ENCODE data around the gene PPP2R5C.

DNA sequence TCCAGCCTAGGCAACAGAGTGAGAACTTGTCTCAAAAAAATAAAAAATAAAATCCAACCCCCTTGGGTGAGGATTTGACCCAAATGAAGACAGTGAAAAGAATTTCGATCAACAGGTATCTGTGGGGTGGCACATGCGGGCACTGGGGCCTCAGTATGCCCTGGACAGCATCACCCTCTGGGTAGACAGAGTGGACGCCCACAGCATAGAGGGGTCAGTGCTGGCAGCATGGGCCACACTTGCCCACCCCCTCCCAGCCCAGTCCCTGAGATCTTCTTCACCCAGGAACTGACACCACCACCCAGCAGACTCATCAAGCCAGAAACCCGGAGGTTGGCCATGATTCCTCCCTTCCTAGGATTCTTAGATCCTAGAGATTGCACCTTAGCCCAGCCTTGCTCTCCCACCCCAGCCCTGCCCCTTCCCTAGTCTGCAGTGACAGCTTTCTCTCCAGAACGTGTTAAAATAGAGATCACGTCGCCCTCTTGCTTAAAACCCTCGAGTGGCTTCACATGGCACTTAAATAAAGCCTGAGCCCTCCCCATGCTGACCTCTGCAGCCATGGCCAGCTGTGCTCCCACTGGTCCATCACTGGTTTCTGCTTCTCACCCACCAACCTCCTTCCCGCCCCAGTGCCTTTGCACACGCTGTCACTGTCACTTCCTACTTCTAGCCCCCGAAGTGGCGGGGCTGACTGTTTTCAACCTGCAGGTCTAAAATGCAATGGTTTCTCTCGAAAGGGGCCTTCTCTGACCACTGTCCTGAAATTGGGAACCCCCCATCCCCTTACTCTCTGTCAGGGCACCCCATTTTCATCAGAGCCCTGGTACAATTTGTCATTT, 176.6 kb downstream of the PPP2R5C start:
- no peak for TF ChIP-seq POLR2AphosphoS5 (IDR thresholded peaks at IDR 0.05)
- TF ChIP-seq, protein P1, sequence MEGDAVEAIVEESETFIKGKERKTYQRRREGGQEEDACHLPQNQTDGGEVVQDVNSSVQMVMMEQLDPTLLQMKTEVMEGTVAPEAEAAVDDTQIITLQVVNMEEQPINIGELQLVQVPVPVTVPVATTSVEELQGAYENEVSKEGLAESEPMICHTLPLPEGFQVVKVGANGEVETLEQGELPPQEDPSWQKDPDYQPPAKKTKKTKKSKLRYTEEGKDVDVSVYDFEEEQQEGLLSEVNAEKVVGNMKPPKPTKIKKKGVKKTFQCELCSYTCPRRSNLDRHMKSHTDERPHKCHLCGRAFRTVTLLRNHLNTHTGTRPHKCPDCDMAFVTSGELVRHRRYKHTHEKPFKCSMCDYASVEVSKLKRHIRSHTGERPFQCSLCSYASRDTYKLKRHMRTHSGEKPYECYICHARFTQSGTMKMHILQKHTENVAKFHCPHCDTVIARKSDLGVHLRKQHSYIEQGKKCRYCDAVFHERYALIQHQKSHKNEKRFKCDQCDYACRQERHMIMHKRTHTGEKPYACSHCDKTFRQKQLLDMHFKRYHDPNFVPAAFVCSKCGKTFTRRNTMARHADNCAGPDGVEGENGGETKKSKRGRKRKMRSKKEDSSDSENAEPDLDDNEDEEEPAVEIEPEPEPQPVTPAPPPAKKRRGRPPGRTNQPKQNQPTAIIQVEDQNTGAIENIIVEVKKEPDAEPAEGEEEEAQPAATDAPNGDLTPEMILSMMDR (IDR thresholded peaks at IDR 0.05; ENCODE audit: poor library complexity, severe bottlenecking), result no peak
- TF ChIP-seq, protein P2, sequence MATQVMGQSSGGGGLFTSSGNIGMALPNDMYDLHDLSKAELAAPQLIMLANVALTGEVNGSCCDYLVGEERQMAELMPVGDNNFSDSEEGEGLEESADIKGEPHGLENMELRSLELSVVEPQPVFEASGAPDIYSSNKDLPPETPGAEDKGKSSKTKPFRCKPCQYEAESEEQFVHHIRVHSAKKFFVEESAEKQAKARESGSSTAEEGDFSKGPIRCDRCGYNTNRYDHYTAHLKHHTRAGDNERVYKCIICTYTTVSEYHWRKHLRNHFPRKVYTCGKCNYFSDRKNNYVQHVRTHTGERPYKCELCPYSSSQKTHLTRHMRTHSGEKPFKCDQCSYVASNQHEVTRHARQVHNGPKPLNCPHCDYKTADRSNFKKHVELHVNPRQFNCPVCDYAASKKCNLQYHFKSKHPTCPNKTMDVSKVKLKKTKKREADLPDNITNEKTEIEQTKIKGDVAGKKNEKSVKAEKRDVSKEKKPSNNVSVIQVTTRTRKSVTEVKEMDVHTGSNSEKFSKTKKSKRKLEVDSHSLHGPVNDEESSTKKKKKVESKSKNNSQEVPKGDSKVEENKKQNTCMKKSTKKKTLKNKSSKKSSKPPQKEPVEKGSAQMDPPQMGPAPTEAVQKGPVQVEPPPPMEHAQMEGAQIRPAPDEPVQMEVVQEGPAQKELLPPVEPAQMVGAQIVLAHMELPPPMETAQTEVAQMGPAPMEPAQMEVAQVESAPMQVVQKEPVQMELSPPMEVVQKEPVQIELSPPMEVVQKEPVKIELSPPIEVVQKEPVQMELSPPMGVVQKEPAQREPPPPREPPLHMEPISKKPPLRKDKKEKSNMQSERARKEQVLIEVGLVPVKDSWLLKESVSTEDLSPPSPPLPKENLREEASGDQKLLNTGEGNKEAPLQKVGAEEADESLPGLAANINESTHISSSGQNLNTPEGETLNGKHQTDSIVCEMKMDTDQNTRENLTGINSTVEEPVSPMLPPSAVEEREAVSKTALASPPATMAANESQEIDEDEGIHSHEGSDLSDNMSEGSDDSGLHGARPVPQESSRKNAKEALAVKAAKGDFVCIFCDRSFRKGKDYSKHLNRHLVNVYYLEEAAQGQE (IDR thresholded peaks at IDR 0.05; ENCODE audit: borderline replicate concordance), result no peak
- TF ChIP-seq MXI1 (conservative IDR thresholded peaks at IDR 0.05; ENCODE audit: poor library complexity, severe bottlenecking), result no peak
- no peak for TF ChIP-seq EZH2 (IDR thresholded peaks at IDR 0.05; ENCODE audit: borderline replicate concordance, insufficient read depth, low read length, poor library complexity, severe bottlenecking)
- TF ChIP-seq EP300 (conservative IDR thresholded peaks at IDR 0.05; ENCODE audit: poor library complexity, severe bottlenecking), result no peak
- TF ChIP-seq TAF1 (IDR thresholded peaks at IDR 0.05; ENCODE audit: low read depth), result no peak
- no peak for TF ChIP-seq RAD21 (conservative IDR thresholded peaks at IDR 0.05)
